CD14-positive monocyte (primary cell): ENCODE data around the gene KLHL25. TPM values are rescaled to one million over a fixed set of nuclear protein-coding genes. Genes with fewer than 3 reads are reported as not detected.

Experiments
- DNase-seq, 3 donors: peaks; one replicate each; pipeline ENCODE4 v3.0.0-alpha.2; 2011 to 2022
- H2AFZ ChIP-seq: 2 replicates; pipeline ENCODE4 v1.6.0; 2012; ENCODE audit warnings: mild to moderate bottlenecking, low read depth, low read length, inconsistent platforms; ENCODE audit not compliant: insufficient read depth, poor library complexity, severe bottlenecking
- H3K27ac ChIP-seq, 2 donors: 1 replicate in 1 of 2; 2 replicates in 1 of 2; pipeline ENCODE4 v1.5.1; 2012 to 2013; ENCODE audit warnings: low read length in 2 of 2, control low read depth in 1 of 2, inconsistent platforms in 1 of 2, low read depth in 1 of 2, mild to moderate bottlenecking in 1 of 2
- H3K27me3 ChIP-seq, 2 donors: one replicate each; pipeline versions ENCODE4 v1.6.0 to v1.6.1; 2011 to 2013; ENCODE audit warnings: low read length in 2 of 2; ENCODE audit not compliant: control insufficient read depth in 2 of 2, insufficient read depth in 2 of 2
- H3K36me3 ChIP-seq, 2 donors: replicated peaks in 1 of 2; 1 replicate in 1 of 2; 2 replicates in 1 of 2; pipeline versions ENCODE4 v1.5.1 to v1.6.1; 2012 to 2013; ENCODE audit warnings: low read length in 2 of 2, control low read depth in 1 of 2, inconsistent platforms in 1 of 2, mild to moderate bottlenecking in 1 of 2; ENCODE audit not compliant: insufficient read depth in 2 of 2, control insufficient read depth in 1 of 2
- H3K4me1 ChIP-seq, 2 donors: 1 replicate in 1 of 2; 2 replicates in 1 of 2; pipeline versions ENCODE4 v1.5.1 to v1.6.1; 2012 to 2013; ENCODE audit warnings: low read length in 2 of 2, control low read depth in 1 of 2, inconsistent platforms in 1 of 2, mild to moderate bottlenecking in 1 of 2, moderate library complexity in 1 of 2; ENCODE audit not compliant: insufficient read depth in 2 of 2, control insufficient read depth in 1 of 2
- H3K4me2 ChIP-seq: replicated peaks from 2 replicates; pipeline ENCODE3; 2012; ENCODE audit warnings: low read length, moderate library complexity, mild to moderate bottlenecking; ENCODE audit not compliant: poor library complexity, severe bottlenecking; ENCODE audit errors: extremely low read depth
- H3K4me3 ChIP-seq, 3 experiments: fragments of 200-600 bp in 1 of 3; sonication (generic) in 1 of 3; replicated peaks in 1 of 3; 1 replicate in 2 of 3; 2 replicates in 1 of 3; pipeline ENCODE4 v1.5.1; 2011 to 2013; ENCODE audit warnings: low read length in 3 of 3, mild to moderate bottlenecking in 3 of 3, control low read depth in 2 of 3, low read depth in 2 of 3, inconsistent platforms in 1 of 3, moderate library complexity in 1 of 3
- H3K79me2 ChIP-seq: 2 replicates; pipeline ENCODE4 v1.6.0; 2012; ENCODE audit warnings: mild to moderate bottlenecking, control low read depth, inconsistent platforms, low read length, moderate library complexity; ENCODE audit not compliant: insufficient read depth
- H3K9ac ChIP-seq: 2 replicates; pipeline ENCODE4 v1.6.0; 2017; ENCODE audit warnings: low read length, mild to moderate bottlenecking; ENCODE audit not compliant: insufficient read depth, poor library complexity, severe bottlenecking
- H3K9me3 ChIP-seq, 2 donors: replicated peaks in 1 of 2; 1 replicate in 1 of 2; 2 replicates in 1 of 2; pipeline versions ENCODE4 v1.5.1 to v1.6.1; 2012 to 2013; ENCODE audit warnings: low read length in 2 of 2, control low read depth in 1 of 2; ENCODE audit not compliant: control insufficient read depth in 1 of 2, insufficient read depth in 1 of 2
- H4K20me1 ChIP-seq: 2 replicates; pipeline ENCODE4 v1.6.0; 2012; ENCODE audit warnings: mild to moderate bottlenecking, low read length, control low read depth, moderate library complexity; ENCODE audit not compliant: insufficient read depth
- H3K27ac Mint-ChIP-seq, 7 donors: one replicate each; pipeline ENCODE4 v1.8.0; 2020; ENCODE audit warnings: mild to moderate bottlenecking in 7 of 7, mixed read lengths in 7 of 7, moderate library complexity in 6 of 7, inconsistent platforms in 2 of 7
- H3K27me3 Mint-ChIP-seq, 3 donors: one replicate each; pipeline ENCODE4 v1.8.0; 2021 to 2022; ENCODE audit warnings: low read depth in 3 of 3, mild to moderate bottlenecking in 3 of 3, mixed read lengths in 3 of 3, moderate library complexity in 3 of 3, inconsistent platforms in 1 of 3
- H3K36me3 Mint-ChIP-seq, 2 donors: one replicate each; pipeline ENCODE4 v1.8.0; 2020; ENCODE audit warnings: mixed read lengths in 2 of 2, inconsistent platforms in 1 of 2, mild to moderate bottlenecking in 1 of 2
- H3K4me1 Mint-ChIP-seq: one replicate; pipeline ENCODE4 v1.8.0; 2020; ENCODE audit warnings: mild to moderate bottlenecking, mixed read lengths
- H3K4me3 Mint-ChIP-seq, 2 donors: one replicate each; pipeline ENCODE4 v1.8.0; 2020; ENCODE audit warnings: mild to moderate bottlenecking in 2 of 2, mixed read lengths in 2 of 2, moderate library complexity in 1 of 2
- H3K9me3 Mint-ChIP-seq, 7 donors: one replicate each; pipeline ENCODE4 v1.8.0; 2020 to 2022; ENCODE audit warnings: mixed read lengths in 7 of 7, mild to moderate bottlenecking in 6 of 7, moderate library complexity in 6 of 7, inconsistent platforms in 2 of 7
- CTCF ChIP-seq: fragments of 200-600 bp; IDR thresholded peaks from one replicate; pipeline ENCODE4 v1.8.0; 2022; ENCODE audit warnings: antibody characterized with exemption, mild to moderate bottlenecking
- WGBS: methylation state at CpG from one replicate; pipeline ENCODE4 v1.1.5; 2013; ENCODE audit warnings: missing lambda C conversion rate; ENCODE audit not compliant: insufficient coverage; 5-methylcytosine and 5-hydroxymethylcytosine counted together
- intact Hi-C, 2 donors: fragments of 100-400 bp; cut with micrococcal nuclease; formaldehyde crosslinking; loops; one replicate each; pipeline versions ENCODE4 v1.15.0 to v1.15.1; 2023
- polyA plus RNA-seq, 3 donors: library from polyadenylated mRNA; depleted of rRNA in 1 of 3; unstranded in 2 of 3; stranded (reverse) in 1 of 3; fragments of 300-500 nt in 2 of 3; fragments of >200 nt in 1 of 3; fragmentation: Illumina TruSeq in 2 of 3; gene quantifications; 1 replicate in 2 of 3; 2 replicates in 1 of 3; pipeline ENCODE4 v1.2.3, GENCODE V29; 2012 to 2021

KLHL25 gene
- polyA plus RNA-seq, 3 donors = 0.27 to 0.60 (median 0.40) TPM

GRCh38 chr15:85755942-85756341, 38.8 kb downstream of the KLHL25 start:
- Histone ChIP-seq H3K27ac (no peak overlapping the region), H3K4me2 (no peak overlapping the region), H3K79me2 (no peaks in the 10 kb centered on the region), H3K9me3 (no peaks in the 10 kb centered on the region), H2AFZ (no peak overlapping the region), H3K36me3 (no peaks in the 10 kb centered on the region), H3K4me1 (peaks cover 6 to 7% of the 10 kb centered on the region in 2 donors), H4K20me1 (peaks cover 10% of the 10 kb centered on the region), H3K4me3 (no peak overlapping the region), H3K9ac (no peak overlapping the region), H3K27me3 (no peaks in the 10 kb centered on the region)
- no peak overlapping the region for H3K27ac Mint-ChIP-seq
- no peak for TF ChIP-seq CTCF
- no peak overlapping the region for H3K4me3 Mint-ChIP-seq
- peaks cover 0 to 2% (median 0%) of the 10 kb centered on the region in 7 donors for H3K9me3 Mint-ChIP-seq
- DNase-seq = no peak
- peaks cover 16% of the 10 kb centered on the region for H3K4me1 Mint-ChIP-seq
- intact Hi-C loops = no loop called here
- 96% methylated on average over 3 of the region's 4 CpGs for WGBS
- H3K36me3 Mint-ChIP-seq = no peaks in the 10 kb centered on the region
- peaks cover 1 to 7% (median 2%) of the 10 kb centered on the region in 3 donors for H3K27me3 Mint-ChIP-seq

- Histone ChIP-seq H3K27me3 (no peaks in the 10 kb centered on the region), H2AFZ (no peak overlapping the region), H4K20me1 (peaks cover 15% of the 10 kb centered on the region), H3K9me3 (no peaks in the 10 kb centered on the region), H3K36me3 (no peaks in the 10 kb centered on the region), H3K79me2 (no peaks in the 10 kb centered on the region), H3K4me2 (no peak overlapping the region), H3K27ac (no peak overlapping the region), H3K9ac (no peak overlapping the region), H3K4me1 (peaks cover 6 to 7% of the 10 kb centered on the region in 2 donors), H3K4me3 (no peak overlapping the region)
- WGBS = 97% methylated on average over 8 of the region's 11 CpGs
- intact Hi-C loops = no loop called here
- no peak for TF ChIP-seq CTCF
- H3K9me3 Mint-ChIP-seq = peaks cover 0 to 2% (median 0%) of the 10 kb centered on the region in 7 donors
- DNase-seq = no peak
- peaks cover 1 to 7% (median 2%) of the 10 kb centered on the region in 3 donors for H3K27me3 Mint-ChIP-seq
- H3K27ac Mint-ChIP-seq = no peak overlapping the region
- peaks cover 16% of the 10 kb centered on the region for H3K4me1 Mint-ChIP-seq
- H3K36me3 Mint-ChIP-seq = no peaks in the 10 kb centered on the region
- H3K4me3 Mint-ChIP-seq = no peak overlapping the region
Observed at GRCh38 chr15:85755471-85755870, 39.3 kb downstream of the KLHL25 start.
